Mesodermal cell (in vitro differentiated cells): ENCODE measurements around the gene VOPP1.
"Not testable (repeated sequence)": the region's sequence is repeated elsewhere in the genome, so short reads cannot be mapped to it uniquely, and the experiment has no call there.

Source experiments
- H3K27ac ChIP-seq: 2 replicates; pipeline ENCODE4 v1.7.0; 2013; ENCODE audit warnings: mild to moderate bottlenecking, low read depth, low read length, moderate library complexity; ENCODE audit not compliant: severe bottlenecking
- H3K36me3 ChIP-seq: 2 replicates; pipeline ENCODE4 v1.7.1; 2013; ENCODE audit warnings: mild to moderate bottlenecking, low read length, moderate library complexity; ENCODE audit not compliant: control insufficient read depth, insufficient read depth
- H3K4me1 ChIP-seq: one replicate; pipeline ENCODE4 v1.7.1; 2013; ENCODE audit warnings: mild to moderate bottlenecking, low read length; ENCODE audit not compliant: insufficient read depth, control insufficient read depth, poor library complexity, severe bottlenecking
- H3K4me3 ChIP-seq: 2 replicates; pipeline ENCODE4 v1.7.0; 2013; ENCODE audit warnings: low read length, control low read depth, mild to moderate bottlenecking; ENCODE audit not compliant: insufficient read depth, poor library complexity, severe bottlenecking; ENCODE audit errors: extremely low read depth
- H3K9me3 ChIP-seq: 2 replicates; pipeline ENCODE4 v1.7.1; 2013; ENCODE audit warnings: mild to moderate bottlenecking, low read length, moderate library complexity; ENCODE audit not compliant: control insufficient read depth
- WGBS, 2 experiments: methylation state at CpG; one replicate each; pipeline ENCODE4 v1.1.5; 2013; ENCODE audit warnings: missing lambda C conversion rate in 2 of 2; ENCODE audit not compliant: insufficient coverage in 2 of 2; 5-methylcytosine and 5-hydroxymethylcytosine counted together

Gene VOPP1

GRCh38 chr7:55593515-55594318 lies 21.4 kb upstream of the VOPP1 start:
- 43 to 50% methylated on average over 12 to 14 of the region's 14 CpGs for WGBS, 2 experiments

GRCh38 chr7:55593172-55593514 lies 20.8 kb upstream of the VOPP1 start:
- WGBS, 2 experiments: 40 to 100% methylated on average over 1 to 2 of the region's 4 CpGs

More at GRCh38 chr7:55593515-55594318, 21.4 kb upstream of the VOPP1 start:
- no peak overlapping the region for H3K27ac ChIP-seq
- no peaks in the 10 kb centered on the region for H3K4me1 ChIP-seq
- no peaks in the 10 kb centered on the region for H3K36me3 ChIP-seq
- no peak overlapping the region for H3K4me3 ChIP-seq
- H3K9me3 ChIP-seq: no peaks in the 10 kb centered on the region

GRCh38 chr7:55592492-55592891 lies 20.2 kb upstream of the VOPP1 start:
- Histone ChIP-seq H3K4me3 (no peak overlapping the region), H3K9me3 (no peaks in the 10 kb centered on the region), H3K27ac (no peak overlapping the region), H3K4me1 (no peaks in the 10 kb centered on the region), H3K36me3 (no peaks in the 10 kb centered on the region)
- 70 to 80% methylated on average over 1 of the region's 1 CpG for WGBS, 2 experiments

More at GRCh38 chr7:55593172-55593514, 20.8 kb upstream of the VOPP1 start:
- Histone ChIP-seq H3K27ac (no peak overlapping the region), H3K4me3 (no peak overlapping the region), H3K4me1 (no peaks in the 10 kb centered on the region), H3K36me3 (no peaks in the 10 kb centered on the region), H3K9me3 (no peaks in the 10 kb centered on the region)

GRCh38 chr7:55591282-55591931 lies 19.1 kb upstream of the VOPP1 start:
- Histone ChIP-seq H3K36me3 (no peaks in the 10 kb centered on the region), H3K4me3 (no peak overlapping the region), H3K9me3 (no peaks in the 10 kb centered on the region), H3K27ac (no peak overlapping the region), H3K4me1 (no peaks in the 10 kb centered on the region)
- WGBS, 2 experiments: 96 to 100% methylated on average over 2 of the region's 3 CpGs

GRCh38 chr7:55590517-55591281 lies 18.4 kb upstream of the VOPP1 start:
- H3K9me3 ChIP-seq: no peaks in the 10 kb centered on the region
- no peak overlapping the region for H3K27ac ChIP-seq
- no peaks in the 10 kb centered on the region for H3K4me1 ChIP-seq
- 83 to 100% methylated on average over 4 to 6 of the region's 8 CpGs for WGBS, 2 experiments
- H3K36me3 ChIP-seq: no peaks in the 10 kb centered on the region
- no peak overlapping the region for H3K4me3 ChIP-seq

- no peaks in the 10 kb centered on the region for H3K36me3 ChIP-seq
- H3K9me3 ChIP-seq: no peaks in the 10 kb centered on the region
- H3K4me3 ChIP-seq: no peak overlapping the region
- H3K27ac ChIP-seq: no peak overlapping the region
- H3K4me1 ChIP-seq: no peaks in the 10 kb centered on the region
- 71% methylated on average over 1 of the region's 1 CpG; no CpG with 5 or more reads in 1 of the 2 experiments for WGBS, 2 experiments
These were observed 17.6 kb upstream of the VOPP1 start for GRCh38 chr7:55589905-55590304.

GRCh38 chr7:55588976-55589604 lies 16.8 kb upstream of the VOPP1 start:
- Histone ChIP-seq H3K36me3 (no peaks in the 10 kb centered on the region), H3K9me3 (no peaks in the 10 kb centered on the region), H3K4me3 (no peak overlapping the region), H3K4me1 (no peaks in the 10 kb centered on the region), H3K27ac (no peak overlapping the region)
- 91 to 100% methylated on average over 3 to 7 of the region's 8 CpGs for WGBS, 2 experiments

- WGBS, 2 experiments: 88% methylated on average over 4 of the region's 4 CpGs; no CpG with 5 or more reads in 1 of the 2 experiments
- H3K4me1 ChIP-seq: no peaks in the 10 kb centered on the region
These were observed 16.0 kb upstream of the VOPP1 start for GRCh38 chr7:55588379-55588699.

GRCh38 chr7:55587687-55588378 lies 15.5 kb upstream of the VOPP1 start:
- Histone ChIP-seq H3K9me3 (no peaks in the 10 kb centered on the region), H3K4me3 (no peak overlapping the region), H3K36me3 (no peaks in the 10 kb centered on the region), H3K4me1 (no peaks in the 10 kb centered on the region), H3K27ac (no peak overlapping the region)
- WGBS, 2 experiments: 90 to 93% methylated on average over 8 of the region's 8 CpGs

More at GRCh38 chr7:55588379-55588699, 16.0 kb upstream of the VOPP1 start:
- Histone ChIP-seq H3K9me3 (no peaks in the 10 kb centered on the region), H3K27ac (no peak overlapping the region), H3K36me3 (no peaks in the 10 kb centered on the region), H3K4me3 (no peak overlapping the region)

GRCh38 chr7:55582656-55583055 lies 10.4 kb upstream of the VOPP1 start:
- H3K27ac ChIP-seq, H3K4me1 ChIP-seq, H3K9me3 ChIP-seq, H3K4me3 ChIP-seq, H3K36me3 ChIP-seq: not testable (repeated sequence)
- 85% methylated on average over 9 of the region's 9 CpGs for WGBS, 2 experiments
